Astrocyte (in vitro differentiated cells and primary cell): Measurements from ENCODE around the gene SOX15. TPM values are rescaled to one million over a fixed set of nuclear protein-coding genes. Genes with fewer than 3 reads are reported as not detected.

Experiments
- DNase-seq: peaks from one replicate; pipeline ENCODE4 v3.0.0-alpha.2; 2010; ENCODE audit warnings: low read depth
- FAIRE-seq: peaks from 2 replicates; lab custom pipeline; 2011; peaks lifted over from hg19 to GRCh38; lab: Jason Lieb, UNC
- H2AFZ ChIP-seq: 2 replicates; pipeline ENCODE4 v1.6.0; 2012; ENCODE audit warnings: low read depth, low read length, inconsistent platforms
- H3K27ac ChIP-seq: 2 replicates; pipeline ENCODE4 v1.5.1; 2011; ENCODE audit warnings: low read depth, low read length, inconsistent platforms
- H3K27me3 ChIP-seq: 2 replicates; pipeline ENCODE4 v1.6.0; 2011; ENCODE audit warnings: low read length, inconsistent platforms; ENCODE audit not compliant: insufficient read depth
- H3K36me3 ChIP-seq: 2 replicates; pipeline ENCODE4 v1.5.1; 2011; ENCODE audit warnings: low read length, inconsistent platforms; ENCODE audit not compliant: insufficient read depth
- H3K4me1 ChIP-seq: 2 replicates; pipeline ENCODE4 v1.5.1; 2011; ENCODE audit warnings: low read length, inconsistent platforms; ENCODE audit not compliant: insufficient read depth
- H3K4me2 ChIP-seq: 2 replicates; pipeline ENCODE4 v1.6.0; 2012; ENCODE audit warnings: low read length, inconsistent platforms
- H3K4me3 ChIP-seq: 2 replicates; pipeline ENCODE4 v1.5.1; 2011; ENCODE audit warnings: low read depth, mild to moderate bottlenecking, low read length, inconsistent platforms; ENCODE audit not compliant: insufficient read depth
- H3K79me2 ChIP-seq: 2 replicates; pipeline ENCODE4 v1.6.0; 2012; ENCODE audit warnings: mild to moderate bottlenecking, low read length, inconsistent platforms; ENCODE audit not compliant: insufficient read depth
- H3K9ac ChIP-seq: 2 replicates; pipeline ENCODE4 v1.6.0; 2012; ENCODE audit warnings: mild to moderate bottlenecking, low read length, inconsistent platforms
- H3K9me3 ChIP-seq: 2 replicates; pipeline ENCODE4 v1.5.1; 2012; ENCODE audit warnings: low read depth, mild to moderate bottlenecking, low read length, inconsistent platforms; ENCODE audit not compliant: insufficient read depth
- H4K20me1 ChIP-seq: 2 replicates; pipeline ENCODE4 v1.6.0; 2012; ENCODE audit warnings: low read length, inconsistent platforms; ENCODE audit not compliant: insufficient read depth
- H3K27ac Mint-ChIP-seq: one replicate; pipeline ENCODE4 v1.8.0; 2021; ENCODE audit warnings: mild to moderate bottlenecking, mixed read lengths; ENCODE audit not compliant: unreplicated experiment
- H3K27me3 Mint-ChIP-seq: one replicate; pipeline ENCODE4 v1.8.0; 2021; ENCODE audit warnings: low read depth, mixed read lengths; ENCODE audit not compliant: unreplicated experiment
- H3K36me3 Mint-ChIP-seq: one replicate; pipeline ENCODE4 v1.8.0; 2021; ENCODE audit warnings: low read depth, mixed read lengths; ENCODE audit not compliant: unreplicated experiment
- H3K4me1 Mint-ChIP-seq: one replicate; pipeline ENCODE4 v1.8.0; 2021; ENCODE audit warnings: low read depth, mixed read lengths; ENCODE audit not compliant: unreplicated experiment
- H3K4me3 Mint-ChIP-seq: one replicate; pipeline ENCODE4 v1.8.0; 2021; ENCODE audit warnings: mild to moderate bottlenecking, moderate library complexity, mixed read lengths; ENCODE audit not compliant: unreplicated experiment
- H3K9me3 Mint-ChIP-seq: one replicate; pipeline ENCODE4 v1.8.0; 2021; ENCODE audit warnings: mild to moderate bottlenecking, mixed read lengths; ENCODE audit not compliant: unreplicated experiment
- EZH2 ChIP-seq: IDR thresholded peaks from 2 replicates; pipeline ENCODE4 v1.6.1; 2012; ENCODE audit warnings: mild to moderate bottlenecking, low read length, inconsistent platforms; ENCODE audit not compliant: insufficient read depth
- total RNA-seq: library from RNA; stranded (reverse); gene quantifications from 2 replicates; pipeline ENCODE4 v1.2.1, GENCODE V29; 2021
- TF ChIP-seq, protein P1 (sequence below): IDR thresholded peaks from 2 replicates; pipeline ENCODE4 v1.5.1; 2011; ENCODE audit warnings: low read depth, mild to moderate bottlenecking, inconsistent platforms, low read length, moderate library complexity; ENCODE audit not compliant: insufficient read depth

Gene SOX15
- total RNA-seq, 1 donor from 2014 or later: 4.0 TPM

GRCh38 chr17:7561589-7562207 lies 28.2 kb downstream of the SOX15 start, which contains the start of gene SENP3:
TSS of gene SENP3 (plus strand) at chr17:7561919. CDS start at chr17:7563077, 1,158 bp downstream.
- peak within 1 kb of the TSS; percentile 97 for H3K4me3 Mint-ChIP-seq
- peaks cover 17% of the 10 kb centered on the region for H3K4me1 Mint-ChIP-seq
- Histone ChIP-seq H3K27ac (peak within 1 kb of the TSS; percentile 74), H3K4me3 (peak within 1 kb of the TSS; percentile 88), H3K9ac (peak within 1 kb of the TSS; percentile 88), H3K4me2 (peak within 1 kb of the TSS; percentile 100), H3K79me2 (peaks cover 43% of the 10 kb centered on the region), H4K20me1 (peaks cover 23% of the 10 kb centered on the region), H3K4me1 (peaks cover 25% of the 10 kb centered on the region), H3K36me3 (peaks cover 17% of the 10 kb centered on the region), H3K9me3 (no peaks in the 10 kb centered on the region), H3K27me3 (no peaks in the 10 kb centered on the region), H2AFZ (peak within 1 kb of the TSS; percentile 92)
- FAIRE-seq (no peak), DNase-seq (peak; percentile 73)
- no peak for TF ChIP-seq EZH2
- TF ChIP-seq, protein P1, sequence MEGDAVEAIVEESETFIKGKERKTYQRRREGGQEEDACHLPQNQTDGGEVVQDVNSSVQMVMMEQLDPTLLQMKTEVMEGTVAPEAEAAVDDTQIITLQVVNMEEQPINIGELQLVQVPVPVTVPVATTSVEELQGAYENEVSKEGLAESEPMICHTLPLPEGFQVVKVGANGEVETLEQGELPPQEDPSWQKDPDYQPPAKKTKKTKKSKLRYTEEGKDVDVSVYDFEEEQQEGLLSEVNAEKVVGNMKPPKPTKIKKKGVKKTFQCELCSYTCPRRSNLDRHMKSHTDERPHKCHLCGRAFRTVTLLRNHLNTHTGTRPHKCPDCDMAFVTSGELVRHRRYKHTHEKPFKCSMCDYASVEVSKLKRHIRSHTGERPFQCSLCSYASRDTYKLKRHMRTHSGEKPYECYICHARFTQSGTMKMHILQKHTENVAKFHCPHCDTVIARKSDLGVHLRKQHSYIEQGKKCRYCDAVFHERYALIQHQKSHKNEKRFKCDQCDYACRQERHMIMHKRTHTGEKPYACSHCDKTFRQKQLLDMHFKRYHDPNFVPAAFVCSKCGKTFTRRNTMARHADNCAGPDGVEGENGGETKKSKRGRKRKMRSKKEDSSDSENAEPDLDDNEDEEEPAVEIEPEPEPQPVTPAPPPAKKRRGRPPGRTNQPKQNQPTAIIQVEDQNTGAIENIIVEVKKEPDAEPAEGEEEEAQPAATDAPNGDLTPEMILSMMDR: no peak
- no peaks in the 10 kb centered on the region for H3K9me3 Mint-ChIP-seq
- no peaks in the 10 kb centered on the region for H3K27me3 Mint-ChIP-seq
- H3K36me3 Mint-ChIP-seq: peaks cover 5% of the 10 kb centered on the region
- peak within 1 kb of the TSS; percentile 92 for H3K27ac Mint-ChIP-seq

GRCh38 chr17:7561028-7561575 lies 28.8 kb downstream of the SOX15 start:
- H3K27me3 Mint-ChIP-seq: no peaks in the 10 kb centered on the region
- H3K4me1 ChIP-seq: peaks cover 25% of the 10 kb centered on the region
- H3K36me3 ChIP-seq: peaks cover 15% of the 10 kb centered on the region
- H3K4me2 ChIP-seq: peak overlapping the region; percentile 100
- peak; percentile 53 for DNase-seq
- FAIRE-seq: no peak
- H4K20me1 ChIP-seq: peaks cover 21% of the 10 kb centered on the region
- peak overlapping the region; percentile 75 for H3K27ac Mint-ChIP-seq
- peaks cover 5% of the 10 kb centered on the region for H3K36me3 Mint-ChIP-seq
- peak overlapping the region; percentile 73 for H3K27ac ChIP-seq
- H3K9me3 ChIP-seq: no peaks in the 10 kb centered on the region
- H3K9me3 Mint-ChIP-seq: no peaks in the 10 kb centered on the region
- peak overlapping the region; percentile 88 for H3K4me3 ChIP-seq
- TF ChIP-seq, protein P1: peak; percentile 68
- TF ChIP-seq EZH2: no peak
- peak overlapping the region; percentile 88 for H3K9ac ChIP-seq
- peaks cover 43% of the 10 kb centered on the region for H3K79me2 ChIP-seq
- peaks cover 17% of the 10 kb centered on the region for H3K4me1 Mint-ChIP-seq
- H3K4me3 Mint-ChIP-seq: peak overlapping the region; percentile 89
- H3K27me3 ChIP-seq: no peaks in the 10 kb centered on the region
- peak overlapping the region; percentile 92 for H2AFZ ChIP-seq
